Measurements from ENCODE around the gene UBE2H.
"Not testable (repeated sequence)": the region's sequence is repeated elsewhere in the genome, so short reads cannot be mapped to it uniquely, and the experiment has no call there.

The UBE2H gene

DNA sequence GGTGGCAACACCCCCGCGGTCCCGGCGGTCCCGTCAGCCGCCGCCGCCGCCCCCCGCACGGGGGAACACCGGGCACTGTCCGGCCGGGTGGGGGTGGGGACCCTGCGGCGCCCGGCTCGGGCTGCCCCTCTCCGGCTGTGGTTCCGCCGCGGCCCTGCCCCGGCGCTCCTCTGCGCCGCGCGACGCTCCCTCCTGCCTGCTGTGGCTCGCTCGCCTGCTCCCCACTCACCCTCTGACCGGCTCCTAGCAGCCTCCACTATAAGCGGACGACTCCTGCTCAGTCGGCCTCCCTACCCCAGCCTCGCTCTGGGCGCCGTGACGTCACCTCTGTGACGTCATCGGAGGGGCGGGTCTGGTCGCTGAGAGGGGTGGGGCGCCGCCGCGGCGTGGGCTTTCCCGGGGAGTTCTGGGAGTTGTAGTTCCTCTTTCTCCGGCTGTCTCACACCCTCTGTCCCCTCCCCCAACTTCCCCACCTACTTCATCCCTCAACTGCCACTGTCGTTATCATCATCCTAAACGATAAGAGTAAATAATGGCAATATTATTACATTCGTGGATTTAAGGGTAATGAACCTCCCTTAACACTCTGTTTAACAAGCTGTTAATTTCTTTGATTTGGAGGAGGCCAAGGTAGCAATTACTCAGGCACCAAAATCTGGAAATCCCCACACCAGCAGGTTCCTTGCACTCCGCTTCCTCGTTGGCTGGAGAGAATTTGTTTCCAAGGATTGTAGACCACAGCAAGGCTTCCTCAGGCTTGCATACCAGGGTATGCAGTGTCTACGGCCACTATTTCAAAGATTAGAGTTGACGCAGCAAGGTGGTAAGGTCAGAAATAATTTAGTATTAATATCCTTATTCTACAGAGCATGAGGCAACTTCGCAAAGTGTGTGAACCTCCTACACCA is at the start of gene UBE2H:
Gene UBE2H (minus strand): TSS at position 308 of the 908 bp plus-strand sequence. CDS start 405 bp downstream, outside the sequence.
- DNase-seq (ENCODE audit: low read depth): peak; percentile 83

DNA sequence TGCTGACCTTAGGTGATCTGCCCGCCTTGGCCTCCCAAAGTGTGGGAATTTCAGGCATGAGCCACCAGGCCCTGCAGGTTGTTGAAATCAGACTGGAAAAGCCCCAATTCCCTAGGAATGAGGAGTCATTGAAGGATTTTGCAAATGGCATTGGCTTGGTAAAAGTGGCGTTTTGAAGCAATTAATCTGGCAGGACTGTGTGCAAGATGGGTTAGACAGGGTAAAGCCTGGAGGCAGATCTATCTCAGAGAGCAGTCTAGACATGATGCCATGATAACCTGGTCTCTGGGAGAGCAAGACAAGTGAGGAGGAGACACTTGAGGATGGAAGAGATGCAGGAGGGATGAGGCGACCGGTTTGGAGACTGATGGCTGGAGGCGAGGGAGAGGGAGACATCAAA is 45.7 kb upstream of the UBE2H start:
- DNase-seq (ENCODE audit: low read depth): no peak

DNA sequence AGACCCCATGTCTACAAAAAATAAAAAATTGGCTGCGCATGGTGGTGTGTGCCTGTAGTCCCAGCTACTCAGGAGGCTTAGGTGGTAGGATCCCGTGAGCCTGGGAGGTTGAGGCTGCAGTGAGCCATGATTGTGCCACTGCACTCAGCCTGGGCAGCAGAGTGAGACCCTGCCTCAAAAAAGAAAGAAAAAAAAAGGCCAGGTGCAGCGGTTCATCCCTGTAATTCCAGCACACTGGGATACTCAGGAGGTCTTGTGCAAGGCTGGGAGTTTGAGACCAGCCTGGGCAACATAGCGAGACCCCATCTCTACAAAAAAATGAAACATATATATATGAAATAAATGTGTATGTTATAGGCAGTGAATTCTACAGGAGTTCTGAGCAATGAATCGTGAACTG is 44.5 kb upstream of the UBE2H start:
- DNase-seq (ENCODE audit: low read depth): no peak

DNA sequence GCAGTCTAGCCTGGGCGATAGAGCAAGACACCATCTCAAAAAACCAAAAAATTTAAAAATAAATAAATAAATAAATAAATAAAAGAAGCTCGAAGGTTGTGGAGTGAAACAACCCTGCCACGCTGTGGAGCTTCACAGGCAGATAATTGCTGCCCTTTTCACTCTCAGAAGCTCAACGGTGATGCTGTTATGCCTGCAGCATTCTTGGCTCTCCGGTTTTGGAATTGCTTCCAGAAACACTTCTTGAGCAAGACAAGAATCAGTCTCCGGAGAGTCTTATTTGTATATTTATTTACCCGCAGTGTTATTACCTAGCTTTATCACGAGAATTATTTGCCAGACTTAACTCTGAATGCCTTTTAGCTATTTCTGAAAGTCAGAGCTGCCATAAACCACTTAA is 40.5 kb upstream of the UBE2H start:
- DNase-seq (ENCODE audit: low read depth): no peak

DNA sequence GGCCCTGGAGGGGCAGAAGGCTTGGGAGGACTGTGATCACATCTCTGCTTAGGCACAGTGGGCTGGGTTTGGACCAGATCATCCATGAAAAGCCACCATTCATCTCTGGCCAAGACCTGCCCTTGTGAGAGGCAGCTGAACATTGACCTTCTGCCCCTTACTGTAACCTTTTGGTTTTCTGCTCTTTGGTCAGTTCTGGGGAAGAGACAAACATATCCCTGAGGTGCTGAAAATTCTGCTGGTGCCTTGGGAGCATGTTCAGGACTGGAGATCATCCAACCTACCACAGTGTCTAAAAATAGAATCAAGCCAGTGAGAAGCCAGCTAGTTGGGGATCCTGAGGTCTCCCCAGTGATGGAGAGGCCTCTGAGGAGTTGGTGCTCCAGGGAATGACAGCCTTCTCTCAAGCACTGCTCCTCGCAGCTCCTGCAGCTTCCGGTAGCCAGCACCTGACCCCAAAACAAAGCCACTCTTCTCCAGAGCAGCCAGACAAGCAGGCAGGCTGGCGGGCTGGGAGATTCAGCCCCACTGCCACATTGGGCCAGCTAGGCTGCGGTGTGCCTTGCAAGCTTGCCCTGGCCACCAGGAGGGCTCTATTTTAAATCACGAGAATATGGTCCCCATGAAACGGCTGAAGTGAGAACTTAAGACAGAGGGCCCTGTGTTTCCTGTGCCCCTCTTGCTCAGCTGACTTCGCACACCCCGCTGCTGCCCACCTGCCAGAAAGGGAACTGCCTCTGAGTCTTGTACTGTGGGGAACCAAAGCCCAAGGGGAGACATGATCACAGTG is 37.8 kb upstream of the UBE2H start:
- no peak for DNase-seq (ENCODE audit: low read depth)

DNA sequence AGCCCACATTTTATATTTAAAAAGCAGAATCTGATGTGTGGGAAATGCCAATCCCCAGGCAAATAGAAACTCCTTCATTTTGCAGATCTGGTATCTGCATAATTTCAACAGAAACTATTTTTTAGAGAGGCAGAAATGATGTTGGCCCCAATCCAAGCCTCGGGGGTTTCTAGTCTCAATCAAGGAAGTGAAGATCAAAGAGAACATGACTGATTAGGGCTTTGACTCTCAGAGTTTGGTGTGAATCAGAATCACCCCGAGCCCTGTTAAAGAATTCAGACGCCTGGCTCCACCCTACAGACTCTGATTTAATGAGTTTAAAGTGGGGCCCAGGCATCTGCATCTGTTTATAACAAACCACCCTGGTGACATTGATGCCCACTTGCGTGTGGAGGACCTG is 36.7 kb upstream of the UBE2H start:
- no peak for DNase-seq (ENCODE audit: low read depth)

DNA sequence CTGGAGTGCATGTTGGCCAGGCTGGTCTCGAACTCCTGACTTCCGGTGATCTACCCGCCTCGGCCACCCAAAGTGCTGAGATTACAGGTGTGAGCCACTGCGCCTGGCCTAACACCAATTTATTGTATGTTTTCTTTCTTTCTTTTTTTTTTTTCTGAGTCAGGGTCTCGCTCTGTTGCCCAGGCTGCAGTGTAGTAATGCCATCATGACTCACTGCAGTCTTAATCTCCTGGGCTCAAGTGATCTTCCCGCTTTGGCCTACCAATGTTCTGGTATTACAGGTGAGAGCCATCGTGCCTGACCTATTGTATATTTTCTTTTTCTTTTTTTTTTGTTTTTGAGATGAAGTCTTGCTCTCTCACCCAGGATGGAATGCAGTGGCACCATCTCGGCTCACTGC is 33.8 kb upstream of the UBE2H start:
- DNase-seq (ENCODE audit: low read depth): no peak

DNA sequence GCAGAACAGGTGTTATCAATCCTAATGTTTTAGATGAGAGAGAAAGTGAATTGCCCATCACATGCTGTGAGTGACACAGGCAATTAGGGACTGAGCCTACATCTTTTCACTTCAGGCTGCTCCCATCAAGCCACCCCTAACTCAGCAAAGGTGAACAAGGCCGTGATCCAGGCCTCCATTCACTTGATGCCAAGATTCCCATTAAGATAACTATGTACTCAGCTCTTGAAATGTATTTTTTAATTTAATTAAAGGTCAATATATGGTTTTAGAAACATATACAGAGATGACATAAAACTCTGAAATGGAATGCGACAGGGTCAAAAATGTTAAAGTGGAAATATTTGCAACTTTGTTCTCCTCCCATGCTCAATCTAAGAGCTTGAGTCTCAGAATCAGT is 27.9 kb upstream of the UBE2H start:
- DNase-seq (ENCODE audit: low read depth): no peak

DNA sequence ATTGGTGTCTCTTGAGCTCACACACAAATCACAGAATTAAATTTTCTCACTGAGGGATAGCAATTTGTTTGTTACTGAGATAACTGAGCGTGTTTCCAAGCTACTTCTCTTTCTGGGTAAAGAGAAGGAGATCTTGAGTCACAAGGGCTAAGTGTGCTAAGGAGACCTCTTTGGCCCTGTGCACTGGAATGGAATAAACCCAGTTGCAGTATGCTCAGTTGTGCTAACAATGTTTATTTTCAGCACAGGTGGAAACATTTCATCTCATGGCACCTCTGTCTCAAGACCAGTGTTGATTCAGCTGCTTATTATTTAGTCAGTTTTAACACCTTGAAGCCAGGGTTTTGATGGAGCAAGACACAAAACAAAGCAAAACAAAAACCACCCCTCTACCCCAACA is 22.5 kb upstream of the UBE2H start:
- DNase-seq (ENCODE audit: low read depth): no peak

DNA sequence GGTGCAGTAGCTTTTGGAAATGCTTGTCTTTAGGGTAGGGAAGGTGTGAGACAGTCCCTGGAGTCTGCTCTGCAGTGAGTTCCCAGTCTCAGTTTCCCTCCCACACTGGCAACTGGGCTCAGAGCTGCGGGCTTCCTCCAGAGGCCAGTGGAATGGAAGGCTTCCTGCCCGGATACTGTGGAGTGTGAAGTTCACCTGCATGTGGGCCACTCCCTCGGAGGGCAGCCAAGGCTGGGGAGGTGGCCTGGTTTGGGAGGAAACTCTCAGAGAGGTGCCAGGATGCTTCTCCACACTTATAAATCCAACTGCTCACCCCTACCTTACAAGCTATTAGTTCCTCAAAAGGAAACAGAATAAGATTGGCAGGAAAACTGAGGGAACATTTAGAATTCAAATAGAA is 18.1 kb upstream of the UBE2H start:
- DNase-seq (ENCODE audit: low read depth): no peak

DNA sequence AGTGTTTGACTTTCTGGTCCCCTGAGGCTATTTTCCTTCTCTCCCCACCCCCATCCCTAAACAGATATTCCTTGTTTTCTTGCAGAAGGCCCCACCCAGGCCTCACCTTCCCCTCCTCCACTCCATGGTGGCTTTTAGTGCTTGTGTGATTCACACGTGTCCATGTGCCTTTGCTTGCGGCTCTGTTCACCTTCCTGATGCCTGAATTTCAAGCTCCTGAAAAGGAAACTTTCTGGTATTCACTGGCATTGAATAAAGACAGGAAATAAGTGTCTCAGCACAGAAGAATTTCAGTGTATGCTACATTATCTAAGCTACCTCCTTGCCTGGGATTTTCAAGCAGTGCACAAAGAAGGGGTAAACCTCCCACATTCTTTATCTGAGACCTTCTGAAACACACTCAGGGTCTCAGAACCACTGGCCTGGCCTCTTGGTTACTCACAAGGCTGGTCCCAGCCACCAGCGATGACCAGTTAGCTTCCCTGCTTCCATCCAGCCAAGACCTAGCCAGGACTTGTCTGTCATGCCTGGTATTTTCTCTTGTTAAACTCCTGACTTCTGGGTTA is 17.2 kb upstream of the UBE2H start:
- DNase-seq (ENCODE audit: low read depth): no peak

DNA sequence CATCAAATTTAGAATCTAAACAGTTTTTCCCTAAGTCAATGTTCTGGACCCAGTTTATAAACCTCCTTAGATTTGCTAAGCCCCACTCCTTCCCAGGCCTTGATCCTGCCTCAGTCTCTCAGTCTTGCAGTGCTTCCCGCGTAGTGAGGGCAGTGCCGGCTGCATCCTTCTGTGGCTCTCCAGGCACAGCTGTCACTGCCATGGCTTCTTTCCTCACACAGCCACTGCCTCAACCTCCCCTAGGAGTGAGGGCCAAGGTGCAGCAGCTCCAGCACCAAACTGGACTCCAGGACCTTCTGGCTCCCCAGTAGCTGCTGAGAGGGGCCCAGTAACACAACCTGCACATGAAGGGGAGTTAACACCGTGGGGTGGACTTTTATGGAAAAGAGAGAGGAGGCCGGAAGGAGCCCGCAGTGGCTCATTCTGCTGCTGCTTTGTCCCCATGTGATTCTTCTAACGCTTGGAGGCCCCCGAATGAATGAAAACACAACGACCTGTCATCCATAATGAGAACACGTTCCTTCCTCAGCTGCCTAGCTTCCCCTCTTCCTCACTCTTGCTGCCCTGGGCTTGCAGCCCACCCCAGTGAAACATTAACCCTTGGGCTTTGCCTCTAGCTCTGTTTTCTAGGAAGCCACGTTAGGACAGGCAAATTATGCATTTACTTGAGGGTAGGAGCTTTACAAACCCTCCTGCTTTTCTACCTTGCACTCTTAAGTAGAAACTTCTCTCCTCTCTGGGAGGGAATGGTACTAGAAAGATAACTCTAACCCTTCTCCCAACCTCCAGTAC is 16.0 kb upstream of the UBE2H start:
- DNase-seq (ENCODE audit: low read depth): no peak

DNA sequence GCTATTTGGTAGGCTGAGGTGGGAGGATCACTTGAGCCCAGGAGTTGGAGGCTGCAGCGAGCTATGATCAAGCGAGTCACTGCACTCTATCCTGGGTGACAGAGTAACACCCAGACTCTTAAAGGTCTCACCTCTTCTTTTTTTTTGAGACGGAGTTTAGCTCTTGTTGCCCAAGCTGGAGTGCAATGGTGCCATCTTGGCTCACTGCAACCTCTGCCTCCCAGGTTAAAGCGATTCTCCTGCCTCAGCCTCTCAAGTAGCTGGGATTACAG is 7.4 kb upstream of the UBE2H start:
- DNase-seq (ENCODE audit: low read depth): not testable (repeated sequence)

DNA sequence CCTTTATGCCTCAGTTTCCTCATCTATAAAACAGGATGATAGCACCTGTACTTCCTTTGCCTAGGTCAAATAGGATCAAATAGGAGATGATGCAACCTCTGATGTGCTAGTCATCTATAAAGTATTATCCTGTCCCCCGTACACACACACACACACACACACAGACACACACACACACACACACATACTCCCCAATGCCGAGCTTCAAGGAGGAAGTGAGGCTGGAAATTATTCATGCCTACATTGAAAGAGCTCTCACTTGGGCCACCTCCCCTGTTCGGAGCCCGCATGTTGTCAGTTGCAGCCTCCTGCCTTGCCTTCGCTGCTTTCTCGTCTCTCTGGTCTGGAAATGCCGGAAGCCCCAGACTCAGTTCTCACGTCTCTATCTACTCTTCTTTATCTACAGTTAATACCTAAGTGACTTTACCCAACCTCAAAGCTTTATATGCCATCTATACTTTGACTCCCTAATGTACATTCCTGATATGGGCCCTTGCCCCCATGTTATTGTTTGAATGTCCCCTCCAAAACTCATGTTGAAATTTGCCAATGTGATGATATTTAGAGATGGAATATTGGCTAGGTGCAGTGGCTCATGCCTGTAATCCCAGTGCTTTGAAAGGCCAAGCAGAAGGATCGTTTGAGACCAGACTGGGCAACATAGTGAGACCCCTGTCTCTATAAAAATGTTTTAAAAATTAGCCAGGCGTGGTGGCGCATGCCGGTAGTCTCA is 6.9 kb upstream of the UBE2H start:
- DNase-seq (ENCODE audit: low read depth): no peak

DNA sequence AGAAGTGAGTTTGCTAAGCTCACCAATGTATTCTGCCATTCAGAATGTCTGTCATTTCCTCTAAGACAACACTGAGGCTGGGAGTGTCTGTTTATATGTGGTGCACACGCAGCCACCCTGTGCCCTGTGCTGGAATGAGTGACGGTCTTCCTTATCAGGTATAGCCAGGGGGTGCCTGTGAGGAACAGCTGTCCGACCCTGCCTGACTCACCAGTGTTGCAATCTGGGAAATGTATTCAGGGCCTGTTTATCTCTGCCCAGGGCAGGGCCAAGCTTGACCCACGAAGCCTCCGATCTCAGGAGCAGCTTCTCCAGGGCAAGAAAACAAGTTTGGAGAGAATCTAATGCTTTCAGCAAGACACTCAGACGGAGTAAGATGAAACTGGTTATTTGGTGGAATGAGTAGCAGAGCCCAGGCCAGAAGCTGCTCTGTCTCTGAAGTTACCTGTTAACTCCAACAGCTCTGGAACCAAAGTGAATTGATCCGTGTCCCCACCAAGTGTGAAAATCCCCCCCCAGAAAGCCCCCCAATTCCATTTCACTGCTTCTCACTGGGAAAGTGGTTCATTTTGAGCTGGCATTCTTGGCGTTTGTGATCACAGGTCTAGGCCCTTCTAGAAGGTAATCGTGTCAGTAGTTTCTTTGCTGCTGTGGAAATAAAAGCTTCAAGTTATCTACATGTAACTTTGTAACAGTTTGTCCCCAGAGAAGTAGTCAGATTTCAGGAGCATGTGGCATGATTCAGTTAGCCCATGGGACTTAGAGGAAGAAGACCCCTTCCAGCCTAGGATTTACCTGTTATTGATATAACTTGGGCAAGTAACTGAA is 6.1 kb upstream of the UBE2H start:
- DNase-seq (ENCODE audit: low read depth): no peak

DNA sequence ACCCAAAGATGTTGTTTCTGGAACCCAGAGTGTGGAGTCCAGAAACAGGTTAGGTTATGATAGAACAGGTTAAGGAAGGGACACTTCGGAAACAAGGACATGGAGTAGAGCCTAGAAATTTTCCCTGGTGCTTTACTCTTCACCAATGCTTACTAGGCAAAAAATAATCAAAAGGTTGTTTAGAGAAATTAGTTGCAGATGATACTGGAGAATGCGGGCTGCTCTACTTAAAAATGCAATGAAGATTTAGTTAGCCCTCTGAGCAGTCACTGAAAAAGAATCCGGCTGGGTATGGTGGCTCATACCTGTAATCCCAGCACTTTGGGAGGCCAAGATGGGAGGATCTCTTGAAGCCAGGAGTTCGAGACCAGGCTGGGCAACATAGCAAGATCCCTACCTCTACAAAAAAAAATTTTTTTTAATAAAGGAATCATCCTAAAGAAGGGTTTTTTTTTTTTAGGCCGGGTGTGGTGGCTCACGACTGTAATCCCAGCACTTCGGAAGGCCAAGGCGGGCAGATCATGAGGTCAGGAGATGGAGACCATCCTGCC is 3.3 kb upstream of the UBE2H start:
- no peak for DNase-seq (ENCODE audit: low read depth)

DNA sequence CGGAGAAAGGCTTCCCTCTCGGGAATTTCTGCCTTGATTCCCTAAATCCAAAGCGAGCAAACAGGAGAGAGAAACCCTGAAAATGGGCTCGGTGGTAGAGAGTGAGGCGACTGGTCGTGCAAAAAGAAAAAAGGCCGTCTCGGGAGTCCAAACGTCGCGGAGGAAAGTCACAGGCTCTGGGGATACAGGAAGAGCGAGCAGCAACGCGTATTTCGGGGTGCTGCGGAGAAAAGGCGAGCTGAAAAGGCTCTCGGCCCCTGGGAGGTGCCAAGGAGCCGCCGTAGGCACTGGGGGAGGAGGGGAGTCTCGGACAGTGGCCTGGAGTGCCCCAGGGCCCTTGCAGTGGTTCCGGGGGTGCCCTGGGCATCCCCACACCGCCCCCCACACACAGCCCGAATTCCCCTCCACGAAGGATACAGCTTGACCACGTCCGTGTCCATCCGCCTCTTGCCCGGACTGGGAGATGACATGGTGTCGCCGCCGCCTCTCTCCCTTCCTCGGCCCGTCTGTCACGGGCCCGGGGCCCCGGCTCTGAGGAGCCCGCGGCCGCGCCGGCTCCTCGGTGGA is 591 bp downstream of the UBE2H start:
- DNase-seq (ENCODE audit: low read depth): no peak

DNA sequence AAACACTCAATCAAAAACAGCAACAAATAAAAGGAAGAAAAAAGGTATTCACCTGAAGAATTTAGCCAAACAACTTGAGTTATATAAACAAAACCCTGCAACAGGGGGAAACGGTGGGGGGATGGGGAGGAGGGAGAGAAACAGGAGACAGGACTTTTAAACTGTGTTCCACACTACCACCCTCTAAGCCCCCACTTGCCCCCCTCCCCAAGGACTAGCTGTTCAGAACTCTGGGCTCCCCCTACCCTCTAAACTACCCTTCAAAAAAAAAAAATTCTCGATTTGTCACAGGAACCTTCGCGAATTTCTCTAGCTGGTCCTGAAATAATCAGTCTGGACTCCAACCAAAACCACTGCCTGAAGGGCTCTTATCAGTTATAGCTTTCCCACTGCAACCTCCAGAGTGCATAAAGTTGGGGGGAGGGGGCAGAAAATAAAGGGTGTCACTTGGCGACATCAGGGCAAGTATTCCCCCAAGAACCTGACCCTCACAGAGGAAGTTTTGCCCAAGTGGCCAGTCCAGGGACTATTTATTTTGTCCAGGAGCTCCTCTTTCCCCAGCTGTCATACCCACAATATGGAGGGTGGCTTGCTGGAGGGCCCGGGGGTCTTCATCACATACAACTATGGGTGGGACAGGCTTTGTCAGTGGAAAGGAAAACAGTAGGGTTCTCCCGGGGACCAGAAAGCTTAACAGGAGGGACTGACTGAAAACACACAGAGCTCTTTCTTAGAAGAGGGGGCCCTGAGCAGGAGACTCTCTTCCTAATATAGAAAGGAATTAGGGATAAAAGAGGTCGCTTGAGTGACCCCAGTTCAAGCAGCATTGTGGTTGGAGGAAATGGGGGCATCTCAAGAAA is 1.3 kb downstream of the UBE2H start:
- no peak for DNase-seq (ENCODE audit: low read depth)

DNA sequence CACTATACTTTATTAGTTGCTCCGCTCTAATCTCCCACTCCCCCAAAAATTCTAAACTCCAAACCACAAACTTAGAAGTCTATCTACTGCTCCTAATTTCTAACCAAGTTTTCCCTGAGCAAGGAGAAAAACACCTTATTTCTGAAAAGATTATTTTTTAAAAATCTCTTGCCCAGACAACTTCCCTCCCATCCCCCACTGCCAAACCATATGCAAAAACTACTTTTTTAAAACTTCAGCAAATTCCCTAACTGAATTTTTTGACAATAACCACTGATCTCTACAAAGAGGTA is 1.9 kb downstream of the UBE2H start:
- DNase-seq (ENCODE audit: low read depth): no peak
